WTC11 (cell line): ENCODE results near the gene L1TD1. TPM values are rescaled to one million over a fixed set of nuclear protein-coding genes. Genes with fewer than 3 reads are reported as not detected.
"Not testable (repeated sequence)": the region's sequence is repeated elsewhere in the genome, so short reads cannot be mapped to it uniquely, and the experiment has no call there.

Experiments used
- ATAC-seq: fragments of 200-7000 bp; cut with Tn5 transposase; 2 replicates; pipeline ENCODE4 v1.10.0; 2021; ENCODE audit warnings: mild to moderate bottlenecking, moderate library complexity
- CTCF ChIA-PET: fragments of 300-600 bp; sonication (Branson Sonifier 250); formaldehyde crosslinking; loops from one replicate; lab custom pipeline; 2021; ENCODE audit warnings: antibody characterized with exemption; lab: Charles Lee
- POLR2A ChIA-PET: fragments of 350-600 bp; sonication (Branson Sonifier 250); formaldehyde crosslinking; loops from one replicate; lab custom pipeline; 2021; ENCODE audit warnings: antibody characterized with exemption; lab: Charles Lee
- DNase-seq: peaks from one replicate; pipeline ENCODE4 v3.0.0; 2021; ENCODE audit warnings: low spot score
- H3K27ac Mint-ChIP-seq: 2 replicates; pipeline ENCODE4 v1.8.0; 2021; ENCODE audit warnings: mixed read lengths
- H3K27me3 Mint-ChIP-seq: 2 replicates; pipeline ENCODE4 v1.8.0; 2021; ENCODE audit warnings: low read depth, mild to moderate bottlenecking, moderate library complexity, mixed read lengths
- H3K36me3 Mint-ChIP-seq: 2 replicates; pipeline ENCODE4 v1.8.0; 2021; ENCODE audit warnings: mixed read lengths
- H3K4me1 Mint-ChIP-seq: 2 replicates; pipeline ENCODE4 v1.8.0; 2022; ENCODE audit warnings: mixed read lengths
- H3K4me3 Mint-ChIP-seq: 2 replicates; pipeline ENCODE4 v1.8.0; 2021; ENCODE audit warnings: mild to moderate bottlenecking, moderate library complexity, mixed read lengths
- H3K9me3 Mint-ChIP-seq: 2 replicates; pipeline ENCODE4 v1.8.0; 2021; ENCODE audit warnings: mixed read lengths
- ESRRA ChIP-seq: sonication (generic); formaldehyde crosslinking; IDR thresholded peaks from 2 replicates; pipeline ENCODE4 v1.8.1; 2022; ENCODE audit warnings: mild to moderate bottlenecking, missing genetic modification reagents, borderline replicate concordance
- FOXJ3 ChIP-seq: sonication (generic); formaldehyde crosslinking; IDR thresholded peaks from 2 replicates; pipeline ENCODE4 v1.9.0; 2021; ENCODE audit warnings: missing genetic modification reagents, mild to moderate bottlenecking, borderline replicate concordance
- FOXP1 ChIP-seq: sonication (generic); formaldehyde crosslinking; IDR thresholded peaks from 2 replicates; pipeline ENCODE4 v1.8.0; 2022; ENCODE audit warnings: missing genetic modification reagents, mild to moderate bottlenecking, moderate library complexity, borderline replicate concordance
- IRF2 ChIP-seq: sonication (generic); formaldehyde crosslinking; IDR thresholded peaks from 2 replicates; pipeline ENCODE4 v1.8.0; 2022; ENCODE audit warnings: low read depth, missing genetic modification reagents, borderline replicate concordance
- KAT7 ChIP-seq: sonication (generic); formaldehyde crosslinking; IDR thresholded peaks from 2 replicates; pipeline ENCODE4 v1.8.1; 2023; ENCODE audit warnings: missing genetic modification reagents, mild to moderate bottlenecking, borderline replicate concordance
- NFYB ChIP-seq: sonication (generic); formaldehyde crosslinking; conservative IDR thresholded peaks from 2 replicates; pipeline ENCODE4 v1.8.0; 2022; ENCODE audit warnings: low read depth, missing genetic modification reagents
- NR1H2 ChIP-seq: sonication (generic); formaldehyde crosslinking; IDR thresholded peaks from 2 replicates; pipeline ENCODE4 v1.9.0; 2021; ENCODE audit warnings: mild to moderate bottlenecking, moderate library complexity, missing genetic modification reagents
- OVOL2 ChIP-seq: fragments of 250-450 bp; sonication (Bioruptor Pico); IDR thresholded peaks from 2 replicates; pipeline ENCODE4 v1.9.0; 2021; ENCODE audit warnings: mild to moderate bottlenecking, borderline replicate concordance
- USF1 ChIP-seq: sonication (generic); formaldehyde crosslinking; IDR thresholded peaks from 2 replicates; pipeline ENCODE4 v1.8.0; 2022; ENCODE audit warnings: mild to moderate bottlenecking, missing genetic modification reagents
- ZNF263 ChIP-seq: sonication (generic); formaldehyde crosslinking; IDR thresholded peaks from 2 replicates; pipeline ENCODE4 v1.8.1; 2022; ENCODE audit warnings: low read depth, mild to moderate bottlenecking, moderate library complexity, missing genetic modification reagents
- ZNF425 ChIP-seq: fragments of 250-450 bp; sonication (Bioruptor Pico); conservative IDR thresholded peaks from 2 replicates; pipeline ENCODE4 v1.9.0; 2021; ENCODE audit warnings: mild to moderate bottlenecking
- total RNA-seq: library from RNA; stranded (reverse); gene quantifications from 3 replicates; pipeline ENCODE4 v1.2.3, GENCODE V29; 2021
- TF ChIP-seq, protein P1 (sequence below): sonication (generic); formaldehyde crosslinking; IDR thresholded peaks from 2 replicates; pipeline ENCODE4 v1.8.0; 2022; ENCODE audit warnings: mild to moderate bottlenecking, missing genetic modification reagents
- TF ChIP-seq, protein P2 (sequence below): fragments of 250-450 bp; sonication (Bioruptor Pico); IDR thresholded peaks from 2 replicates; pipeline ENCODE4 v1.8.0; 2021; ENCODE audit warnings: mild to moderate bottlenecking
- TF ChIP-seq, protein P3 (sequence below): sonication (generic); formaldehyde crosslinking; IDR thresholded peaks from 2 replicates; pipeline ENCODE4 v1.8.1; 2023; ENCODE audit warnings: mild to moderate bottlenecking, missing genetic modification reagents, moderate library complexity
- TF ChIP-seq, protein P4 (sequence below): fragments of 250-450 bp; sonication (Bioruptor Pico); IDR thresholded peaks from 2 replicates; pipeline ENCODE4 v1.9.0; 2021; ENCODE audit warnings: moderate library complexity, mild to moderate bottlenecking, inconsistent platforms, borderline replicate concordance
- TF ChIP-seq, protein P5 (sequence below): sonication (generic); formaldehyde crosslinking; IDR thresholded peaks from 2 replicates; pipeline ENCODE4 v1.8.0; 2022; ENCODE audit warnings: mild to moderate bottlenecking, missing genetic modification reagents

Gene L1TD1
- total RNA-seq, 1 experiment from 2014 or later = 319 TPM

DNA sequence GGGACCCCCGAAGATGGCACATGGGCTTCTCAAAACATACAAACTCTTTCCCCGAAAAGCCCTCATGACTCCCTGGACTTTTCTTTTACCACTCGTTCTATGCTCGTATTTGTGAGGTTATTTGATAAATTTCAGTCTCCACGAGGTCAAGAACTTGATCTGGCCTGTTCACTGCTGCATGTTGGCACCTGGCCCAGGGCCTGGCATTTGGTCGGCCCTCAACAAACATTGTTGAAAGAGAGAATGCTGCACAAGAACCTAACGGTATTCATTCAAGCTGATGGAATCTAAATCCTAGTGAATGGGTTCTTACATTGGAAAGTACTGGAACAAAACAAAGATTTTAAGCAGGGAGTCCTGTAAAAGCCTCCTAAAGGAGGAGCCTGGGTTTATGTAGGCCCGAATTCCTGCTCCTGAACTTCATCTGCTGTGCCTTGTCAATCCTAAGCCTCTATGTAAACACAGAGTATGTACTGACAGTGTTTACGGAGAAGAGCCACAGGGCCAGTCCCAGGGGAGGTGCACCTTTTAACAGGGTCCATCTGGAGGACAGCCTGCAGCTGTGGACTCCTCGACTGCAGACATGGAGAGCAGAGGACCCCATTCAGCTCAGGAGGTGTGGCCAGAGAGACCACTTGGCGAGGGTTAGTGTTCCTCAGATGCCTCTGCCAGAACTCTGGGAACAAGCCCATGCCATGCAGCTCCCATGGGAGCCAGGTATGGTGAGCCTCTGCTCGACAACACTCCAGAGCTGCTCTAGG, 46.9 kb downstream of the L1TD1 start:
- Mint-ChIP-seq H3K9me3 (peaks cover 15% of the 10 kb centered on the region), H3K27me3 (peaks cover 5% of the 10 kb centered on the region), H3K27ac (no peak overlapping the region), H3K4me1 (peaks cover 26% of the 10 kb centered on the region), H3K4me3 (no peak overlapping the region), H3K36me3 (peaks cover 16% of the 10 kb centered on the region)
- no peak for DNase-seq
- ChIA-PET CTCF (interaction anchor here (0.5 kb wide), 1 partner anchor 106 kb away, joined by 6 read pairs; no protein-coding TSS in a partner anchor), POLR2A (interaction anchor here (0.7 kb wide), 1 partner anchor 22 kb away, joined by 3 read pairs; no protein-coding TSS in a partner anchor)
- ATAC-seq = no peak
- no peak for TF ChIP-seq FOXP1
- TF ChIP-seq NR1H2 = no peak
- TF ChIP-seq OVOL2 (CRISPR knock-in tag) = no peak
- TF ChIP-seq ESRRA (CRISPR knock-in tag) = no peak

GRCh38 chr1:62244380-62244779, 49.7 kb downstream of the L1TD1 start:
- peaks cover 16% of the 10 kb centered on the region for H3K36me3 Mint-ChIP-seq
- H3K27me3 Mint-ChIP-seq, H3K4me1 Mint-ChIP-seq, POLR2A ChIA-PET, H3K27ac Mint-ChIP-seq, CTCF ChIA-PET, H3K4me3 Mint-ChIP-seq, DNase-seq, ATAC-seq: not testable (repeated sequence)
- H3K9me3 Mint-ChIP-seq = peaks cover 15% of the 10 kb centered on the region

DNA sequence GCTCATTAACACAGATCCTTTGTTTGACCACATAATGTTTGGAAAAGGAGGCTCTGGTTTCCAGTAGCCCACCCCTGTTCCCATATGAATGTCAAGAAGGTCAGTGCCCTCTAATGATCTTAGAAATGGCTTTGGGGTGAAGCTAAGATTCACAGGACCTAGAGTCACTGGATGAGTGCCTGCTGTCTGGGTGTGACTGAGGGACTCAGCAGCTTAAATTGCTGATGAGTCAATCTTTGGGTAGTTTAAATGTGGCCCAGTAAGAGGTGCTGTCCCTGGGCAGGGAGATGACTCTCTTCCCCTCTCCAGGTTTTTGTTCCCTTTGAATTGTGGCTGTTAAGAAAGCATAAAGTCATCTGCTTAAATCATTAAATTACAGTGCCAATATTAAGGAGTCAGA, 50.6 kb downstream of the L1TD1 start:
- ATAC-seq (no peak), DNase-seq (no peak)
- Mint-ChIP-seq H3K27ac (no peak overlapping the region), H3K9me3 (peaks cover 15% of the 10 kb centered on the region), H3K4me1 (peaks cover 10% of the 10 kb centered on the region; the same call in 1 of the 2 replicates), H3K27me3 (peaks cover 5% of the 10 kb centered on the region; the same call in 1 of the 2 replicates), H3K4me3 (no peak overlapping the region), H3K36me3 (peaks cover 16% of the 10 kb centered on the region)
- ChIA-PET POLR2A (no interaction called here), CTCF (no interaction called here)
- no peak for TF ChIP-seq ZNF263 (CRISPR knock-in tag)
- TF ChIP-seq, protein P1, sequence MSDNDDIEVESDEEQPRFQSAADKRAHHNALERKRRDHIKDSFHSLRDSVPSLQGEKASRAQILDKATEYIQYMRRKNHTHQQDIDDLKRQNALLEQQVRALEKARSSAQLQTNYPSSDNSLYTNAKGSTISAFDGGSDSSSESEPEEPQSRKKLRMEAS (CRISPR knock-in tag) = no peak
- TF ChIP-seq IRF2 (CRISPR knock-in tag) = no peak
- no peak for TF ChIP-seq KAT7 (CRISPR knock-in tag)
- TF ChIP-seq, all 79 proteins: peak for 0

DNA sequence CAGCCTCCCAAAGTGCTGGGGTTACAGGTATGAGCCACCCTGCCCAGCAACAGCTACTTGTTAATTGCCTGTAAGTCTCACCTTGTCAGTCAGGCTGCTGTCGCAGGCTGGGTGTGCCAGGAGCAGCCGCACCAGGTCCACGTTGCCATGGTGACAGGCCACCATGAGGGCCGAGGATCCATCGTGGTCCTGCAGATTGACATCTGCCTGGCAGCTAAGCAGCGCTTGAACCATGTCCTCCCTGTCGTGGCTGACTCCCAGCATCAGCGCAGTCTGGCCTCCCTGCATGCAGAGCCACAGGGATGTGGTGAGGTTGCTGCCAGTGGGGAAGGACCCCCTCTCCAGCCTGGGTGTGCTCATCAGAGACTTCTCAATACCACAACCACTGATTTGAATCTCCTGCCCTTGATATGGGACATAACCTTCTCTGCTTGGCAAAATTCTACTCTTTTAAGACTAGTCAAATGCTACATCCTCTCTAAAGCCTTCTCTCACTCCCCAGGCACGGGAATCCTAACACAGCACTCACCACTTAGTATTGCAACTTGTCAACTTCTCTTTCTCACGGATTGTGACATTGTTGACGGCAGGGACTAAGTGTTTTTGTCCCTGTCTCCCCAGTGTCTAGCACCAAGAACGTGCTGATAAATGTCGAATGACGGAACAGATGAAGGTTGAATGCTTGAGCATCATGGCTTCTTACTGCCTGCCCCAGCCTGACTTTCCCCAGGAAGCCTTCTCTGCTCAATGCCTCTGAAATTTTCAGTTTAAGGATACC, 52.9 kb downstream of the L1TD1 start:
- POLR2A ChIA-PET = no interaction called here
- Mint-ChIP-seq H3K4me1 (peaks cover 10% of the 10 kb centered on the region; the same call in 1 of the 2 replicates), H3K36me3 (peaks cover 16% of the 10 kb centered on the region)
- TF ChIP-seq, protein P2, sequence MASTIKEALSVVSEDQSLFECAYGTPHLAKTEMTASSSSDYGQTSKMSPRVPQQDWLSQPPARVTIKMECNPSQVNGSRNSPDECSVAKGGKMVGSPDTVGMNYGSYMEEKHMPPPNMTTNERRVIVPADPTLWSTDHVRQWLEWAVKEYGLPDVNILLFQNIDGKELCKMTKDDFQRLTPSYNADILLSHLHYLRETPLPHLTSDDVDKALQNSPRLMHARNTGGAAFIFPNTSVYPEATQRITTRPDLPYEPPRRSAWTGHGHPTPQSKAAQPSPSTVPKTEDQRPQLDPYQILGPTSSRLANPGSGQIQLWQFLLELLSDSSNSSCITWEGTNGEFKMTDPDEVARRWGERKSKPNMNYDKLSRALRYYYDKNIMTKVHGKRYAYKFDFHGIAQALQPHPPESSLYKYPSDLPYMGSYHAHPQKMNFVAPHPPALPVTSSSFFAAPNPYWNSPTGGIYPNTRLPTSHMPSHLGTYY (CRISPR knock-in tag) = no peak
- TF ChIP-seq IRF2 (CRISPR knock-in tag) (no peak), NFYB (no peak), ZNF425 (CRISPR knock-in tag) (no peak), FOXJ3 (CRISPR knock-in tag) (no peak), USF1 (no peak)
- TF ChIP-seq, protein P3, sequence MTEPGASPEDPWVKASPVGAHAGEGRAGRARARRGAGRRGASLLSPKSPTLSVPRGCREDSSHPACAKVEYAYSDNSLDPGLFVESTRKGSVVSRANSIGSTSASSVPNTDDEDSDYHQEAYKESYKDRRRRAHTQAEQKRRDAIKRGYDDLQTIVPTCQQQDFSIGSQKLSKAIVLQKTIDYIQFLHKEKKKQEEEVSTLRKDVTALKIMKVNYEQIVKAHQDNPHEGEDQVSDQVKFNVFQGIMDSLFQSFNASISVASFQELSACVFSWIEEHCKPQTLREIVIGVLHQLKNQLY (CRISPR knock-in tag) = no peak
- TF ChIP-seq, protein P1 (CRISPR knock-in tag) = no peak
- TF ChIP-seq, protein P4, sequence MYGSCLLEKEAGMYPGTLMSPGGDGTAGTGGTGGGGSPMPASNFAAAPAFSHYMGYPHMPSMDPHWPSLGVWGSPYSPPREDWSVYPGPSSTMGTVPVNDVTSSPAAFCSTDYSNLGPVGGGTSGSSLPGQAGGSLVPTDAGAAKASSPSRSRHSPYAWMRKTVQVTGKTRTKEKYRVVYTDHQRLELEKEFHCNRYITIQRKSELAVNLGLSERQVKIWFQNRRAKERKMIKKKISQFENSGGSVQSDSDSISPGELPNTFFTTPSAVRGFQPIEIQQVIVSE = no peak
- TF ChIP-seq, protein P5, sequence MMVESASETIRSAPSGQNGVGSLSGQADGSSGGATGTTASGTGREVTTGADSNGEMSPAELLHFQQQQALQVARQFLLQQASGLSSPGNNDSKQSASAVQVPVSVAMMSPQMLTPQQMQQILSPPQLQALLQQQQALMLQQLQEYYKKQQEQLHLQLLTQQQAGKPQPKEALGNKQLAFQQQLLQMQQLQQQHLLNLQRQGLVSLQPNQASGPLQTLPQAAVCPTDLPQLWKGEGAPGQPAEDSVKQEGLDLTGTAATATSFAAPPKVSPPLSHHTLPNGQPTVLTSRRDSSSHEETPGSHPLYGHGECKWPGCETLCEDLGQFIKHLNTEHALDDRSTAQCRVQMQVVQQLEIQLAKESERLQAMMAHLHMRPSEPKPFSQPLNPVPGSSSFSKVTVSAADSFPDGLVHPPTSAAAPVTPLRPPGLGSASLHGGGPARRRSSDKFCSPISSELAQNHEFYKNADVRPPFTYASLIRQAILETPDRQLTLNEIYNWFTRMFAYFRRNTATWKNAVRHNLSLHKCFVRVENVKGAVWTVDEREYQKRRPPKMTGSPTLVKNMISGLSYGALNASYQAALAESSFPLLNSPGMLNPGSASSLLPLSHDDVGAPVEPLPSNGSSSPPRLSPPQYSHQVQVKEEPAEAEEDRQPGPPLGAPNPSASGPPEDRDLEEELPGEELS (CRISPR knock-in tag) = no peak
- TF ChIP-seq, all 79 proteins: peak for 0
- H3K9me3 Mint-ChIP-seq = peaks cover 15% of the 10 kb centered on the region
- H3K27ac Mint-ChIP-seq = no peak overlapping the region
- ATAC-seq (peak; percentile 28; the same call in 1 of the 2 replicates), DNase-seq (peak; percentile 38)
- CTCF ChIA-PET = no interaction called here
- peaks cover 5% of the 10 kb centered on the region; the same call in 1 of the 2 replicates for H3K27me3 Mint-ChIP-seq
- H3K4me3 Mint-ChIP-seq = no peak overlapping the region
